Hippocampal formation (tissue), 2 donors: ENCODE data around the gene MTX2.

Experiments used
- DNase-seq, 2 donors: peaks; one replicate each; lab custom pipeline; 2025; lab: John Stamatoyannopoulos, UW

The MTX2 gene

GRCh38 chr2:176269319-176270099 lies at the start of gene MTX2:
MTX2 (plus strand) TSS chr2:176269442; CDS start chr2:176269630, 188 bp downstream.
- DNase-seq, result peak; percentile 67 to 76

GRCh38 chr2:176227874-176228273 lies 41.4 kb upstream of the MTX2 start:
- no peak for DNase-seq

DNA sequence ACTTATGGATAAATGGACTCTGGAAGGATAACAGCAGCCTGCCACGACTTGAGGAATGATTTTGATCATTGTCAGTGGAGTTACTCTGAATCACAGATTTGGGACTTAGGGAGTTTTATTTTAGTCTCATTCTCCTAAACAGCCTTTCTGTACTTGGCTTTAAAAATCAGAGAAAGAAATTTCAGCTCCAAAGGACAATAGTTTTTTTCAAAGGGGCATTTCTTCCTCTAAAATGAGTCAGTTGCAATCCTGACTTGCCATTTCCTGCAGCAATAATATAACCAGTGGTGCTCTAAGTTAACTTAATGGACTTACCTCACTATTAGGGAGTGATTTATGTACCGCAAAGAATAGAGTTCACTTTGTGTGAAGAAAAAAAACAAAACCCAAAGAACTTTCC lies 35.1 kb upstream of the MTX2 start:
- no peak for DNase-seq

DNA sequence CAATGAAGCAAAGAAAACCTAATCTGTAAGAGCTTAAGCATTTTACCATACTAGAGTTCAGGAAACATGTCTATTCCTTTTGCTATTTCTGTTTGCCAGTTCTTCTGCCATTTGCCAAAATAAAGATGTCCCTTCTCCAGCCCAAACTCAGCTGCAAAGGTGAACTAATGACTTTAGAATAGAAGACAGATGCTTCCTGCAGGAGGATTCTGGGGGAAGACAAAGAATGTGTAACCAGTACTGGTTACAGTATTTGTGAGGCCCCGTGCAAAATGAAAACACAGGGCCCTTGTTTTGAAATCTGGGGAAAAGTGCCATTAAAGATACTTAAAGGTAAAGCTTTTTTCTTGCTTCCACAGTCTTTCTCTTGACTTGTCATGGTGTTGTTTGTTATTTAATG lies 34.3 kb upstream of the MTX2 start:
- DNase-seq, result no peak

DNA sequence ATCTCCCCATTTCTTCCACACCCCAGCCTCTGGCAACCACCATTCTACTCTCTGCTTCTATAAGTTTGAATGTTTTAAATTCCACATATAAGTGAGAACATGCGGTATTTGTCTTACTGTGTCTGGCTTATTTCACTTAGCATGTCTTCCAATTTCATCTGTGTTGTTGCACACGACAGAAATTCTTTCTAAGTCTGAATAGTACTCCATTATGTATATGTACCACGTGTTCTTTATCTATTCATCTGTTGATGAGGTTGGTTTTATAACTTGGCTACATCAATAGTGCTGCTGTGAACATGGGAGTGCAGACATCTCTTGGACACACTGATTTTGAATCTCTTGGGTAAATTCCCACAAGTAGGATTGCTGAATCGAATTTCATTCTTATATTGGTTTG lies 31.8 kb upstream of the MTX2 start:
- no peak for DNase-seq

- DNase-seq, result no peak
These were observed 30.2 kb upstream of the MTX2 start for GRCh38 chr2:176239031-176239430.

DNA sequence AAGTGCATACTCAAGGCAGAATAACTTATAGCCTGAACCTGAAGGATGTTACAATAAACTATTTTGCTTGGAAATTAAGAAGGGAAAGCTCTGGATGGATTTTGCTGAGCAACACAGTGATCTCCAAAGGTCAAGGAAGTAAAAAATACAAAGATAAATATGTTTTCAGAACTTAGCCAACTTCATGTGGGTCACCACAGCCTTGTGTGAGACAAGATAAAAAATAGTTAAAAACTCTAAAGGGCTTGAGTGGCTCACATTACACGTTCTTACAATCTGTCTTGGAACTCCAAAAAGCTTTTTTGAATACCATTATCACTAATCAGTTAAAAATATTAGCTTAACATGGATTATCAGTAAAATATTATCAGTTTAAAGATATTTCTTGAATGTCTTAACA lies 28.9 kb upstream of the MTX2 start:
- DNase-seq, result no peak

DNA sequence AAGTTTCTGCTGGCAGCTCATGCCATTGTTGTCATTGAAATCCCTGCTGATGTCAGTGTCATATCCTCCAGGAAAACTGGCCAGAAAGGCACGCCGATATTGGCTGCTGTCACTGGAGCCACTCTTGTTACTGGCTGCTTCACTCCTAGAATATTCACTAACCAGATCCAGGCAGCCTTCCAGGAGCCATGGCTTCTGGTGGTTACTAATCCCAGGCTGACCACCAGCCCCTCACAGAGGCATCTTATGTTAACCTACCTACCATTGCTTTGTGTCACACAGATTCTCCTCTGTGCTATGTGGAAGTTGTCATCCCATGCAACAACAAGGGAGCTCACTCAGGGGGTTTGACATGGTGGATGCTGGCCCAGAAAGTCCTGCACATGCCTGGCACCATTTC lies 27.0 kb upstream of the MTX2 start:
- no peak for DNase-seq

- peak; percentile 49 to 56 for DNase-seq
These were observed 22.9 kb upstream of the MTX2 start for GRCh38 chr2:176246331-176246730.

GRCh38 chr2:176247859-176248258 lies 21.4 kb upstream of the MTX2 start:
- DNase-seq, result no peak

DNA sequence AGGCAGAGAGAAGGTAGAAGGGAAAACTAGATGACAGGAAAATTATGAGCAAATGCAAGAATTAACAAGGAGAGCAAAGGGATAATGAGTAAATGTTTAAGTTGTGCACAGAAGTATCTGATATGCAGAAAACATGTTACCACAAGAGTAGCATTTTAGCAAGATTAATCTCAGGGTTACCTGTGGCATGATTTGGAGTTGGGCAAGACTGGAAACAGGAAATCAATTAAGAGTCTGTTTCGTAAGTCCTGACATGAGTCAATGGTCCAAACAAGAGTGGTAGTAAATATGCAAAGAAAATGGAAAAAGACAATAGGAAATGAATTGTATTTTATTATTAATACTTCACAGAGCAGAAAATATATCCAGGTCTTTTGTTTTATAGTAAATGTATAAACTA lies 17.3 kb upstream of the MTX2 start:
- no peak for DNase-seq

DNA sequence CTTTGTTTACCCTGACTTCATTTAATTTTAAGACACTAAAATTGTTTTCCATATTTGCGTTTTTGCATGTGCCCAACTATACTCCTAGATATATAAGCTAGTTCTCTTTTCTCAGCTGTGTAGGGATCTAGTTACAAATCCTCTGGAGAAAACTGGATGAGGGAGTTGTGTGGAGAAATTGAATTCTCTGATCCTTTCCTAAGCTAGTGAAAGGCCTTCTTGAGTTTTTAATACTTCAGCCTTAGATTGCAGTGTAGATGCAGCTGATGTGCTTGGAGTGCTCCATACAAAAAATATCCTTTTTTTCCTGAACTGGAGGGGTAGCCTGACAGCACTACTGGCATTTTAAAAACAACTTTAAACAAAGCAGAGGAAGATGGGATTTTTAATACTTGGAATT lies 8.6 kb upstream of the MTX2 start:
- DNase-seq, result no peak

DNA sequence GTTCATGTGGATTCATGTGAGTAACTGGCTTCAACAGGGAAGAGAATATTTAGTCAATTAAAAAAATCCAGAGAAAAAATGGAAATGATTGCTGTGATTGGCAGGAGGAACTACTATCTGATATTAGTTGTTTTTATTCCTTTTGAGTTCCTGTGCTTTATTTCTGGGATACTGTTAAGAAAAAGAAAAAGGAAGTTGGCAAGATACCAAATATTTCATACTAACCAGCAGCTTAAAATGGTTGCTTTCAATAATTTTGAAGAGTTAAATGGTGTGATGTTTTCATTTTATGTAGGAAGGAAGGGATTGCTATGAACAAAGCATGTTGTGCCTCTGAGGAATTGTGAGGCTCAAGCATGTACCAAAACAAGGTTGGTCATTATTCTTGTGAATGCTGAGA lies 8.1 kb upstream of the MTX2 start:
- DNase-seq, result no peak

GRCh38 chr2:176268976-176269318 lies 295 bp upstream of the MTX2 start:
- DNase-seq, result no peak

DNA sequence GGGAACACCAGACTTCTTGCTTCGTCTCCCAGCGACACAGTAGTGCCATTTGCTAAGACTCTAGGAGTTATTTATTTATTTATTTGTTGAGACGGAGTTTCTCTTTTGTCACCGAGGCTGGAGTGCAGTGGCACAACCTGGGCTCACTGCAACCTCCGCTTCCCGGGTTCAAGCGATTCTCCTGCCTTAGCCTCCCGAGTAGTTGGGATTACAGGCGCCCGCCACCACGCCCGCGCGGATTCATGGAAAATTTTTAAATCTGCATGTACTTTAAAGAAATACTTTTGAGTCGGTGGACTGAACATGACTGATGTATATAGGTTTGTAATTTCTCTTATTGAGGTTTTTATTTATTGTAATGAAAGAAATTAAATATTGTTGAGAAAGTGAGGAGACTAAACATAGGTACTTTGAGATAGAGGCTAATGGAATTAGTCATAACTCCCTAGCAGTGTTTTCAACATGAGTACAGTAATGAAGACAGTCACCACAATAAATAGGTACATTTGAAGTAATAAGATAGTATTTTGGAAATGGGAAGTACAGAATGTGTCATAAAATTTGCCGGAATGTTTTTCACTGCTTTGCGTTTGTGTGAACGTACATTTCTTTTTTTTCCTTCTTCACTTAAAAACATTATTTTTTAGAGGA lies 983 bp downstream of the MTX2 start:
- no peak for DNase-seq

- DNase-seq, result no peak
These were observed 3.7 kb downstream of the MTX2 start for GRCh38 chr2:176272870-176273459.

DNA sequence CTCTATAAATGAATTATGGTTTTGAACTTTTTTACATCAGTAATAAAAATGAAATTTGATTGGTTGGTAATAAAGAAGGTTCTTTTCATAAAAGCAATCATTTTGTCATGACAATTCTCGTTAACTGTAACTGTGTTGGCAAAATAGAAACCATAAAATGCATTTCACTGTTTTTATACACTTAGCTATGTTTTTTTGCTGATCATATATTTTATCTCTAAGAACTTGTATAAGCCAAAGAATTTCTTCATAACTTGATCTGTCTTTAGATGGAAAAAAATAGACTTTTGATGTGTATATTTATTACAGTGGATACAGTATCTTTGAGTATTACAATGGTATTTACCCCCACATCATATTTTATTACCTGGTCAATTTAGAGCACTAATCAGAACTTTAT lies 9.7 kb downstream of the MTX2 start:
- DNase-seq, result no peak

DNA sequence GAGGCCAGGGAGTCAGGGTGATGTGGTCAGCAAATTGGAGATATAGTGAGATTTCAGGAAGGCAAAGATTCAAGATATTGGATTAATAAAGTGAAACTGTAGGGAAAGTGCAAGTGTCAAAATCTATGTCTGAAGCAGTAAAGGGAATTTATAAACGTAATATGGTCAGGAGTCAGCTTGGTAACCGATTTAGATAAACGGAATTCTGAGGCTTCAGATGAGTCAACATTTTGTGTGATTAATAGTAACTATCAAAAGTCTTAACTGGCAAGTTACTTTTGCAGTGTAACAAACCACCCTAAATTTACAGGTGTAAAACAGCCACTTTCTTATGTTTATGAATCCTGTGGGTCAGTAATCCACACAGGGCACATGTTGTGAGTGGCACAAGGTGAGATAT lies 10.9 kb downstream of the MTX2 start:
- no peak for DNase-seq

GRCh38 chr2:176280867-176281658 lies 11.8 kb downstream of the MTX2 start:
- DNase-seq, result no peak

DNA sequence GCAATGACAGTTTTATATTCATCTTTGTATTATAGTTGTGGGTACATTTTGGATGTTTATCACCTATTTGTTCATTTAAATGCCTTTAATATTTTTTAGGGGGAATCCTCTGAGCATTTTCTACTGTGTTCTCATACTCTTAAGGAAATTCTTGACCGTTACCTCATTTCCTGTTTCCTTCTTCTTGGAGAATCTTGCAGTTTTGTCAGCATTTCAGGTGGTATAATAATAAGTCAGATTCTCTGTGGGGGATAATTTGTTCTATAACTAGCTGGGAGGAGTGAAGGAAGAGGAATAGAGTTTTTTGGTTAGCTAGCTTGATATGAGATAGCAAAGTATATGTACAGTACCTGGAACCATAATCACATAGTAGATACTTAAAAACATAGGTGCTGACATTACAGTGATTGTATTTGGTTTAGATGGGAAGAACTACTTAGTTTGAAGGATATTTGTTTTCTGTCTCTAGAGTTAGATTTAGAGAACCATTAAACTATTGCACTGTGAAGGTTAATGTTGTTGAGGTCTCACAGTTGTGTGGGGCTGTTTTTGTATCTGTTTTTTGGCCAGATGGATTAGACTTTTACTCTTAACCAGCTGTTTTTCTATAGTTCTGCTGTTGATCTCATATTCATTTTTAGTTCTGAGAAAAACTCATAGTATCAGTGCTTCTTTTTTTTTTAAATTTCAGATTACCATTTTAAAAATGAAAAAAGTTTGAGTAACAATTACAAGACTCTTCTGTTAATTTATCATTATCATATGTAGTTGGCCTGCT lies 14.2 kb downstream of the MTX2 start:
- no peak for DNase-seq

DNA sequence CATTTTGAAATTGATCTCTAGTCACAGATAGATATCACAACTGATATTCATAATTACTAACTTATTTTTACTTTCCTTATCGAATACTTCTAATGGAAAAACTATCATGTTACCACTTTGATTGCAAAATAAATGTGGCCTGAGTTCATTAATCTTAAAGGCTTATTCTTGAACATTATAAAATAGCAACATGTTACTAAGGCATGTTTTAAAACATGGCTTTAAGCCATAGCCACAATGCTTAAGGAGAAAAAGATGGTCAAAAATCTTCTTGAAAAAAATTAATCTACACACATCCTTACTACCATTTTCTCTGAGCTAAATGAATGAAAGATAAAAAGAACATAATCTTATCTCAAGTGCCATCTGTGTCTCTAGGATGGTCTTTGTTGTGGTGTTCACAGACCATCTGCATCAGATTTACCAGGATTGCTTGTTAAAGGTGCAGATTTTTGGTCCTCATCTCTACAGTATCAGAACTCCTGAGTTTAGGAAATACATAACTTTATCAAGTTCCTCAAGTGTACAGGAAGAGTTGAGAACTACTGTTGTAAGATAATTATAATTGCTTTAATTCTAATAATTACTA lies 15.3 kb downstream of the MTX2 start:
- DNase-seq, result no peak
